DMS 273 (cell line): Measurements from ENCODE around the gene KCNQ1.

Source experiments
- DNase-seq: peaks from one replicate; lab custom pipeline; 2025; ENCODE audit not compliant: unreplicated experiment; lab: John Stamatoyannopoulos, UW

The KCNQ1 gene

DNA sequence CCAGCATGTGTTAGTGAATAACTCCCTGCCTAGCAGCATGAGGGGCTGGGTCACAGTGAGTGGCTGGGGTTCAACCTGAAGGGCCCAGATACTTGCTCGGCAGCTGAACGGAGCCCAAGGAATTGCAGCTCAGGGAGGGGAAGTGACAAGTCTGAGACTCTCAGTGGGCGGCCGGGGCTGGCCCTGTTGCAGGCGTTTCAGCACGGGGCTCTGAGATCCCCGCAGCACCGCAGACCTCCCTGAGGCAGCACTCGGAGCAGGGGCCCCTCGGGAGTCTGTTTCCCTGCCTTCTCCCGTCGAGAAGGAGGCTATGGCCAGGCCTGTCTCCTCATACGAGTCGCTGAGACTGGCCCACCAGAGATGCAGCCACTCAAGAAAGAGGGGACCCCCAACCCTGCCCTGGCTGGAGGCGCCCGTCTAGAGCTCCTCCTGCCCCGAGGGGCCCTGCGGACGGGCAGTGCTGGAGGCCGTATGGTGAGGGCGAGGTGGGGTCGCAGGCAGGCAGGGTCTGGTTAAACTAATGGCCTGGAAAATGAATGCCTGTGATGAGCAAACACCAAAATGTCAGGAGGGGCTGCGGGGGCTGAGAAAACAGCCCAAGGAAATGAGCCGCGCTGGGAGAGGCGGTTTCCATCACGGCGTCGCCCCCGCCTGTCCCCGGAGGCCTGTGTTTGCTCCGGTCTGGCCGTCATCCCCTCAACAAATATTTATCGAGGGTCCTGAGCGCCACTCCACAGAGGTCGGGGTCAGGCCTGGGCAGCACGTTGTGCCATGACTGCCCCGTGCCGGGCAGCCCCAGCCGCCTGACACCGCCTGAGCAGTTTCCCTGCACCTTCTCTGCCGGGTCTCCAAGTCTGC, 35.0 kb upstream of the KCNQ1 start:
- DNase-seq, result no peak

DNA sequence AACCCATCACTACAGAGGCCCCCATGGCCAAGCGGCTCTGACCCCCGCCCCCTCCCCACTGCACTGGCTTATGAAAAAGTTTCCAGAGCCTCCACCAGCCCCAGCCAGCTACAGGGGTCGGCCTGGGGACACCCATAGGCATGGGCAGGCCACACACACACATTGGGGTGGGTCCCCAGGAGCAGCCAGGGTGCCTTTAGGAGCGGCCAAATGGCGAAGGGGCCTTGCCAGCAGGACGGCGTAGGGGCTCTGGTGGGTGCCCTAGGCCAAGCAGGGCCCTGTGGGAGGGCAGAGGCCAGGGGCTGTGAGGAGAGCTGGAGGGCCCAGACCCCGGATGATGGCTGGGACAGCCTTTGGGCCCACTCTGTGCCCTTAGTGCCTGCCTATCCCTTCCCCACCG, 34.2 kb upstream of the KCNQ1 start:
- DNase-seq, result no peak

- DNase-seq, result no peak
Measured at GRCh38 chr11:2411446-2412305, 33.1 kb upstream of the KCNQ1 start.

DNA sequence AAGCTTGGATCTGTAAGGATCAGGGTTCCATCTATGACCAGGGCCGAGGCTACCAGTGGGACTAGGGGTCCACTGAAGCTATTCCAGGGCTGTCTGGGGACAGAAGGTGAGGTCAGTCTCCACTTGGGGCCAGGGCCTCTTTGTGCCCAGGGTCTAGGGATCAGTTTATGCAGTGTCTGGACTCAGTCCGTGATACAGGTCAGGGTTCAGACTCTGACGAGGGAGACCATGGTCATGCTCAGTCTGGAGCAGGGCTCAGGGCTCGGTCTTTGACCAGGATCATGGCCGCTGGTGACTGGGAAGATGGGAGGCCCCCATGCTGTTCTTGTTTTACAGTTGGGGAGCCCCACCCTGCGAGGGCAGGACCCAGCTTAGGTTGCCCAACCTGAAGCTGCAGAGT, 32.5 kb upstream of the KCNQ1 start:
- no peak for DNase-seq

DNA sequence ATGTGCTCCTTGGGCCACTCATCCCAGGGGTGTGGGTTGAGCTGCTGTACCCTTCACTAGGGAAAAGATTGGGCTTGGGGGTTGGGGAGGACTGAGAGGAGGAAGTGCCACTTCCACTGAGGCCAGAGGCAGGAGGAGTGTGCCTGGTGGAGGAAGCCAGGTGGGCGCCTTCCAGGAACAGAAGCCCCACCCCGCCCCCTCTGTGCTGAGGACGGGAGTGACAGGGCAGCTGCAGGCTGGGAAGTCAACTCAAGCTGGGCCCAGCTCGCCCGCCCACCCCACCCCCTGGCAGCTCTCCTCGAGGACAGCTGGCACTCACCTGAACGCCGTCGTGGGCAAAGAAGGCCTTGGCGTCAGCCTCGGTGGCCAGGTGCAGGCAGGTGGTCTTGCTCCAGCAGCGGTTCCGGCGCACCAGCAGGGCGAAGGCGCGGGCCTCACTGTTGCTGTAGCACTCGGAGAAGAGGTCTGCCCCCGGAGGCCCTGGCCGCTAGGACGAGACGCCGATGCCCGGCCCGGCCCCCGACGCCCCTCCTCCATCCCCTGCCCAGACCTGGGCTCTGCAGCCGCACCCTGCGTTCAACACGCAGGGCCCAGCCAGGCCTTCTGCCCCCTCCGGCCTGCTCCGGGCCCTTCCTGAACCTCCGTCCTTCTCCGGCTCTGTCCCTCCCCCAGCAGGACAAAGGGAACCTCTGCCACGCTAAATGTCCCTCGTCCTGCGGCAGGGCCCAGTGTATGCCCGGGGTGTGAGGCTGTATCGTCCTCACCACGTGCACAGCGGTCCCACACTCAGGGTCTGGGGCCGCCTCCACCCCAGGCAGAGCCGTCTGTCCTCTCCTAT, 30.8 kb upstream of the KCNQ1 start:
- DNase-seq, result no peak

- no peak for DNase-seq
Measured at GRCh38 chr11:2414616-2415015, 30.2 kb upstream of the KCNQ1 start.

- no peak for DNase-seq
Measured at GRCh38 chr11:2415171-2415570, 29.6 kb upstream of the KCNQ1 start.

DNA sequence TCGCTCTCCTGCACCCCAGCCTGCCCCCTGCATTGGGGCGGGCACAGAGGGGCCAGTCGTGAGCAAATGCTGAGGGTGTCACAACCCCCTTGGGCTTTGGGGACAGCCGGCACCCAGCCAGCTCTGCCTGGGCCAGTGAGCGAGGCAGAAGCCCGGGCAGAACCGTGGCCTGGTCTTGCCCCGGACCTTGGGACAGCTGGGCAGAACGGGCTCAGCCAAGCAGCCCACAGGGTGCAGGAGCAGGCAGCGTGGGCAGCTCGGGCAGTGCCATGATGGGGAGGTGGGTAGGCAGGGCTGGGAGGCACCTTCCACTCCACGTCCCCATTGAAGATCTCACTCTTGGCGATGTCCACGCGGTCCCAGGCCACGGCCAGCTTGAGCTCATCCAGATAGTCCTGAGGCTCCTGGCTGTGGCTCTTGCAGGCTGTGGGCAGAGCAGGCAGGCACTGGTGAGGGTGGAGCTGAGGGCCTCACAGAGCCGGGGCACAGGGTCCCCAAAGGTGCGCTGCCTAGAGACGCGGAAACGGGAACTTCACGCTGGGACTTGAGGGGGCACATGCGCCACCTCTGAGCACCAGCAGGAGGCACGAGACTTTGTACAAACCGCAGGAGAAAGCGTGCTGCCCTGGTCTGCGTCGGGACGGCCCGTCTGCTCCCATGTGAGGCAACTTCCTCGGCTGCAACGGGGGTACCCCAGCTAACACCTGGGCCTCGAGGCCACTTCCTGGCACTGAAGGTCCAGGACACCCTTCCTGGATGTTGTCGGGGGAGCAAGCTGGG, 29.0 kb upstream of the KCNQ1 start:
- DNase-seq, result no peak

DNA sequence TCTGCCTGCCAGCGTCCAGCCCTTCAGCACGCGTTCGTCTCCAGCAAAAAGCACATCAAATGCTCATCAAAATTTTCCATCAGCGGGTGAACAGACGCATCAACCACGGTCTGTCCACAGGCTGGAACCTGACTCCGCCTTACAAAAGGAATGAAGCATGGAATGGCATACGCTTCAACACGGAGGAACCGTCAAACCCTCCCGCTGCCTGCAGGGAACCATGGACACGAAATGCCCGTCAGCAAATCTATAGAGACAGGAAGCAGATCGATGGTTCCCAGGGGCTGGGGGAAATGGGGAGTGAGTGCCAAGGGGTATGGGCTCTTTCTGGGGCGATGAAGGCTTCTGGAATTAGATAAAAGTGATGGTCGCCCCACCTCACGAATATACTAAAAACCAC, 28.0 kb upstream of the KCNQ1 start:
- DNase-seq, result no peak

- no peak for DNase-seq
Measured at GRCh38 chr11:2417856-2418692, 26.7 kb upstream of the KCNQ1 start.

- DNase-seq, result peak; percentile 49
Measured at GRCh38 chr11:2418693-2419360, 26.0 kb upstream of the KCNQ1 start.

- peak; percentile 78 for DNase-seq
Measured at GRCh38 chr11:2419638-2420501, 24.9 kb upstream of the KCNQ1 start.

GRCh38 chr11:2420502-2421225, 24.1 kb upstream of the KCNQ1 start:
- DNase-seq, result peak; percentile 82

DNA sequence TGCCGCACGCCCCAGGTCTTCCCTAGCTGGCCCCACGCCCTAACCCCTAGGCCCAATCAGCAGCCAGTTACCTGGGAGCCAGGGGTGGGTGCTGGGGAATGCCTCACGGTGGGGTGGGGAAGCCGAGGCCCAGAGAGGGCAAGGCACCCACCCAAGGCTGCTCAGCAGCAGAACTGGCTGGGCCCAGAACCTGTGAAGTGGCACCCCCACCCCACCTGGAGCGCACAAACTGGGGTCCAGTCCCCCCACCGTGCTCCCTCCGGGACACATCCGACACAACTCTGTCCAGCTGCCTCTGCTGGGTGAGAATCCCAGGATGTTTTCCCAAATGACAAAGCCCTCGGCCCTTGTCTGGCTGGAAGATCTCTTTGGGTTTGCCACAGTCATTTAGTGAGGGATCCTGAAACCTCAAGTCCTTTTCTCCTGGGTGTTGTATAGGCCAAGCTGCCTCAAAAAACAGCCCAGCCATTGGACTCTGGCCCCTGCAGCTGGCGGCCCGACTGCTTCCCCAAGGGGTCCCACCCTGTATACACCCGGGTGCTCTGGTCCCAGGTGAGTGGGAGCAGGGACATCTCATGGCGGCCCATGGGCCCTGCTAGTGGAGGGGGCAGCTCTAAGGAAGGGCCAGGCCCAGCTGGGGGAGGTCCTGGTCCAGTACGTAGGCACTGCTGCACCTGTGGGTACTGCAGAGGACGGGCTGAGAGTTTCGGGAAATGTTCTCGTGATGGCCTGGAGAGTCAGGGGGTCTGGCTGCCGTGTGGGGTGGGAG, 23.4 kb upstream of the KCNQ1 start:
- DNase-seq, result no peak

DNA sequence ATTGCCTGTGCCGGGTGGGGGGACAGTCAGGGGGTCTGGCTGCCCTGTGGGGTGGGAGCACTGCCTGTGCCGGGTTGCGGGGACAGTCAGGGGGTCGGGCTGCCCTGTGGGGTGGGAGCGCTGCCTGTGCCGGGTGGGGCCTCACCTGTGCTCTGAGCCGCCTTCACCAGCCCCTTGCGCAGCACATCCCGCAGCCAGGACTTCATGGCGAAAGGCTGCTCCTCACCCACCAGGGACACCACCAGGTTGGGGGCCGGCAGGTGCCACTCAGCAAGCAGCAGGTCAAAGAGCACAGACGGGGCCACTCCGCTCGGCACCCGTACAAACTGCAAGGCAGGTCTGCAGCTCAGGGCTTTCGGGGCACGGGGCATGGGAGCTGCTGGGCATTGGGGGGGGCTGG, 22.8 kb upstream of the KCNQ1 start:
- no peak for DNase-seq

DNA sequence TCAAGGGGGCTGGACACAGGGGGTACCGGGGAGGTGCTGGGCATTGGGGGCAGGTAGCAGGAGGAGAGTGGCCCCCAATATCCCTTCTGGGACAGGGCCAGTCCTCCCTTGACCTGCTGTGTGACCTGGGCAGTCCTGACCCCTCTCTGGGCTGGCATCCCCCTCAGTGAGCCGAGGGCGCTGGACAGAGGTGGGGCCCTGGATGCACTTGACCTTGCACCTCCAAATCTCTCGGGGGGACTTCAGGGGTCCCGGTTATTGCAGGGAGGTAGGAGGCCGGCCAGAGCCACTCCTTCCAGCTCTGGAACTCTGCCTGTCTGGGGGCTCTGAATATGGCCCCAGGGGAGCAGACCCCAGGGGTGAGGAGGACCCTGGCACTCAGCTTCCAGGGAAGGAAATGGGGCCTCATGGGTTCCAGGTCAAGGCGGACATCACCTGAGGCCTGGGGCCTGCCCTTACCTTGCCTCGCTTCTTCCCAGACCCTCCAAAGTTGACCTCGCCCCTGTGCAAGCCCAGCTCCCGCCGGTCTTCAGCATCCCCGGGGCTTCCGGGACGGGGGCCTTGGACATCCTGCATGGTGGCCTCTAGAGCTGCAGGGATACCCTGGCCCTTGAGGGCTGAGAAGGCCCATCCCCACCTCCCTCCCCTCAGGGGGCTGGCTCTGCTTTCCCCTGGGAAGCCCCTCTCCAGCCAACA, 22.2 kb upstream of the KCNQ1 start:
- DNase-seq, result no peak
